HEK293 (cell line): Measurements from ENCODE around the gene SMC3.

ENCODE experiments used
- GFI1B ChIP-seq: fragments of 450-650 bp; formaldehyde crosslinking; IDR thresholded peaks from 2 replicates; pipeline ENCODE4 v1.5.1; 2016; ENCODE audit warnings: missing biosample characterization, missing genetic modification characterization
- GLIS2 ChIP-seq: fragments of 450-650 bp; formaldehyde crosslinking; IDR thresholded peaks from 2 replicates; pipeline ENCODE4 v1.5.1; 2016; ENCODE audit warnings: missing biosample characterization, missing genetic modification characterization
- MEIS1 ChIP-seq: sonication (generic); formaldehyde crosslinking; IDR thresholded peaks from 2 replicates; pipeline ENCODE4 v1.8.1; 2022; ENCODE audit warnings: missing genetic modification reagents, mild to moderate bottlenecking, borderline replicate concordance
- MYNN ChIP-seq: fragments of 450-650 bp; formaldehyde crosslinking; IDR thresholded peaks from 2 replicates; pipeline ENCODE4 v1.5.1; 2016; ENCODE audit warnings: missing biosample characterization, missing genetic modification characterization, borderline replicate concordance
- MZF1 ChIP-seq: fragments of 450-650 bp; formaldehyde crosslinking; IDR thresholded peaks from 2 replicates; pipeline ENCODE4 v1.5.1; 2017; ENCODE audit warnings: missing biosample characterization, missing genetic modification characterization, borderline replicate concordance
- SP7 ChIP-seq: fragments of 450-650 bp; formaldehyde crosslinking; IDR thresholded peaks from 2 replicates; pipeline ENCODE4 v1.5.1; 2016; ENCODE audit warnings: missing biosample characterization, missing genetic modification characterization
- TRIM28 ChIP-seq: IDR thresholded peaks from 2 replicates; pipeline ENCODE4 v1.6.1; 2011; ENCODE audit warnings: low read length, control low read depth, borderline replicate concordance
- WT1 ChIP-seq: fragments of 450-650 bp; formaldehyde crosslinking; IDR thresholded peaks from 2 replicates; pipeline ENCODE4 v1.5.1; 2016; ENCODE audit warnings: missing biosample characterization, missing genetic modification characterization
- YY1 ChIP-seq: fragments of 450-650 bp; formaldehyde crosslinking; IDR thresholded peaks from 2 replicates; pipeline ENCODE4 v1.5.1; 2018; ENCODE audit warnings: missing biosample characterization, missing genetic modification characterization
- ZBTB21 ChIP-seq: fragments of 450-650 bp; formaldehyde crosslinking; IDR thresholded peaks from 2 replicates; pipeline ENCODE4 v1.5.1; 2017; ENCODE audit warnings: missing biosample characterization, missing genetic modification characterization
- ZBTB8A ChIP-seq: fragments of 450-650 bp; formaldehyde crosslinking; IDR thresholded peaks from 2 replicates; pipeline ENCODE4 v1.5.1; 2016; ENCODE audit warnings: missing biosample characterization, missing genetic modification characterization
- ZNF132 ChIP-seq: fragments of 450-650 bp; formaldehyde crosslinking; IDR thresholded peaks from 2 replicates; pipeline ENCODE4 v1.5.1; 2017; ENCODE audit warnings: missing biosample characterization, missing genetic modification characterization, borderline replicate concordance
- ZNF133 ChIP-seq: fragments of 450-650 bp; formaldehyde crosslinking; IDR thresholded peaks from 2 replicates; pipeline ENCODE4 v1.5.1; 2016; ENCODE audit warnings: missing biosample characterization, missing genetic modification characterization
- ZNF138 ChIP-seq: fragments of 450-650 bp; formaldehyde crosslinking; IDR thresholded peaks from 2 replicates; pipeline ENCODE4 v1.5.1; 2016; ENCODE audit warnings: missing biosample characterization, missing genetic modification characterization, borderline replicate concordance
- ZNF169 ChIP-seq: fragments of 450-650 bp; formaldehyde crosslinking; IDR thresholded peaks from 2 replicates; pipeline ENCODE4 v1.5.1; 2016; ENCODE audit warnings: missing biosample characterization, missing genetic modification characterization
- ZNF214 ChIP-seq: fragments of 450-650 bp; formaldehyde crosslinking; IDR thresholded peaks from 2 replicates; pipeline ENCODE4 v1.5.1; 2017; ENCODE audit warnings: missing biosample characterization, mild to moderate bottlenecking, missing genetic modification characterization, borderline replicate concordance
- ZNF266 ChIP-seq: fragments of 450-650 bp; formaldehyde crosslinking; IDR thresholded peaks from 2 replicates; pipeline ENCODE4 v1.5.1; 2016; ENCODE audit warnings: missing biosample characterization, missing genetic modification characterization, low read depth
- ZNF311 ChIP-seq: fragments of 450-650 bp; formaldehyde crosslinking; IDR thresholded peaks from 2 replicates; pipeline ENCODE4 v1.5.1; 2017; ENCODE audit warnings: missing biosample characterization, missing genetic modification characterization, borderline replicate concordance
- ZNF341 ChIP-seq: fragments of 450-650 bp; formaldehyde crosslinking; IDR thresholded peaks from 2 replicates; pipeline ENCODE4; 2016; ENCODE audit warnings: low read depth, missing biosample characterization, missing genetic modification characterization
- ZNF354C ChIP-seq: fragments of 450-650 bp; formaldehyde crosslinking; IDR thresholded peaks from 2 replicates; pipeline ENCODE4 v1.5.1; 2016; ENCODE audit warnings: missing biosample characterization, missing genetic modification characterization, low read depth, borderline replicate concordance
- ZNF366 ChIP-seq: fragments of 450-650 bp; formaldehyde crosslinking; conservative IDR thresholded peaks from 2 replicates; pipeline ENCODE4 v1.5.1; 2016; ENCODE audit warnings: missing biosample characterization, missing genetic modification characterization
- ZNF416 ChIP-seq: fragments of 450-650 bp; formaldehyde crosslinking; IDR thresholded peaks from 2 replicates; pipeline ENCODE4 v1.5.1; 2016; ENCODE audit warnings: missing biosample characterization, missing genetic modification characterization
- ZNF449 ChIP-seq: fragments of 450-650 bp; formaldehyde crosslinking; IDR thresholded peaks from 2 replicates; pipeline ENCODE4 v1.5.1; 2017; ENCODE audit warnings: missing biosample characterization, mild to moderate bottlenecking, missing genetic modification characterization, moderate library complexity
- ZNF549 ChIP-seq: fragments of 450-650 bp; IDR thresholded peaks from 2 replicates; pipeline ENCODE4 v1.5.1; 2018; ENCODE audit warnings: missing biosample characterization, missing genetic modification characterization, mild to moderate bottlenecking, inconsistent platforms, moderate library complexity
- ZNF639 ChIP-seq: fragments of 450-650 bp; formaldehyde crosslinking; IDR thresholded peaks from 2 replicates; pipeline ENCODE4 v1.5.1; 2016; ENCODE audit warnings: missing biosample characterization, missing genetic modification characterization
- ZNF701 ChIP-seq: fragments of 450-650 bp; formaldehyde crosslinking; IDR thresholded peaks from 2 replicates; pipeline ENCODE4 v1.5.1; 2016; ENCODE audit warnings: missing biosample characterization, missing genetic modification characterization
- ZNF785 ChIP-seq: fragments of 450-650 bp; formaldehyde crosslinking; IDR thresholded peaks from 2 replicates; pipeline ENCODE4 v1.5.1; 2016; ENCODE audit warnings: missing biosample characterization, missing genetic modification characterization
- ZXDB ChIP-seq: fragments of 450-650 bp; formaldehyde crosslinking; IDR thresholded peaks from 2 replicates; pipeline ENCODE4 v1.5.1; 2016; ENCODE audit warnings: missing biosample characterization, missing genetic modification characterization
- TF ChIP-seq, protein P1 (sequence below): fragments of 450-650 bp; formaldehyde crosslinking; IDR thresholded peaks from 2 replicates; pipeline ENCODE4 v1.5.1; 2017; ENCODE audit warnings: missing biosample characterization, missing genetic modification characterization
- TF ChIP-seq, protein P2 (sequence below): fragments of 450-650 bp; formaldehyde crosslinking; IDR thresholded peaks from 2 replicates; pipeline ENCODE4 v1.5.1; 2016; ENCODE audit warnings: missing biosample characterization, missing genetic modification characterization
- TF ChIP-seq, protein P3 (sequence below): fragments of 450-650 bp; formaldehyde crosslinking; IDR thresholded peaks from 2 replicates; pipeline ENCODE4 v1.5.1; 2017; ENCODE audit warnings: missing biosample characterization, missing genetic modification characterization

The SMC3 gene

DNA sequence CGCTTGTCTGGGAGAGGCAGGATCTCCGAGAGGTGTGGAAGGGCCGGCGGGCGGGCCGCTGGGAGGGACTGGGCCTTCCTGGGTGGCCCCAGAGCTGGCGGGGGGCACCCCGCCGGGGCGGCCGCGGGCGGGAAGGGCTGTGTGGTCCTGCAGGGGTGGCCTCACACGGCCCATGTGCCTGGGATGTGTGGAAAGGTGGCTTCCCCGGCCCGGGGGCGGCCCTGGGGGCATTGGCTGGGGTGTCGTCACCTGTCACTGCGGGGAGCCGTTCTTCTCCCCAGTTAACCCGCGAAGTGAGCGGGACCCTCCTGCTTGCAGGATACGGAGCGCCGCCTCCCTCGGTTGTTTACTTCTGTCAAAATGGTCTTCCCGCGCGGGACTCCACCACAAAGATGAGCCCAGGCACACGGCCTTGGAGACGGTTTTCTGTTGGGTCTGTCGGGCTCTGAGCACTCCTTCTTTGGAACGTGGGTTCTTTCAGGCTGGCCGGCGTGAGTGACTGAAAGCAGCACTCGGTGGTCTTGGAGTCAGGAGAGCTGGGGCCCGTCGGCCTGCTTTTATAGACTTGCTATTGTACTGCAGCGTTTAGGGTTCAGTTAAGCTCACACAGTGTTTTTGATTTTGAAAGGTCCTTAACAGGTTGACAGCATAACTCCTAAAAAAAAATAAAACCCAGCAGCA, 700 bp downstream of the SMC3 start (continued):
- peak; percentile 37; the same call in 1 of the 2 replicates for TF ChIP-seq ZNF449
- TF ChIP-seq ZNF785: no peak
- no peak for TF ChIP-seq ZNF701 (tag by site-specific recombination)
- TF ChIP-seq ZNF639 (tag by site-specific recombination): no peak
- TF ChIP-seq GLIS2 (tag by site-specific recombination): peak; percentile 98
- TF ChIP-seq MYNN (tag by site-specific recombination): no peak
- TF ChIP-seq ZNF169 (tag by site-specific recombination): no peak
- TF ChIP-seq ZNF416: no peak
- TF ChIP-seq, protein P1, sequence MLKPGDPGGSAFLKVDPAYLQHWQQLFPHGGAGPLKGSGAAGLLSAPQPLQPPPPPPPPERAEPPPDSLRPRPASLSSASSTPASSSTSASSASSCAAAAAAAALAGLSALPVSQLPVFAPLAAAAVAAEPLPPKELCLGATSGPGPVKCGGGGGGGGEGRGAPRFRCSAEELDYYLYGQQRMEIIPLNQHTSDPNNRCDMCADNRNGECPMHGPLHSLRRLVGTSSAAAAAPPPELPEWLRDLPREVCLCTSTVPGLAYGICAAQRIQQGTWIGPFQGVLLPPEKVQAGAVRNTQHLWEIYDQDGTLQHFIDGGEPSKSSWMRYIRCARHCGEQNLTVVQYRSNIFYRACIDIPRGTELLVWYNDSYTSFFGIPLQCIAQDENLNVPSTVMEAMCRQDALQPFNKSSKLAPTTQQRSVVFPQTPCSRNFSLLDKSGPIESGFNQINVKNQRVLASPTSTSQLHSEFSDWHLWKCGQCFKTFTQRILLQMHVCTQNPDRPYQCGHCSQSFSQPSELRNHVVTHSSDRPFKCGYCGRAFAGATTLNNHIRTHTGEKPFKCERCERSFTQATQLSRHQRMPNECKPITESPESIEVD (tag by site-specific recombination): no peak
- no peak for TF ChIP-seq YY1
- TF ChIP-seq ZNF311 (tag by site-specific recombination): no peak
- no peak for TF ChIP-seq SP7 (tag by site-specific recombination)
- TF ChIP-seq ZNF214 (tag by site-specific recombination): no peak
- no peak for TF ChIP-seq ZNF549 (tag by site-specific recombination)
- no peak for TF ChIP-seq TRIM28
- no peak for TF ChIP-seq ZBTB21
- no peak for TF ChIP-seq ZNF133
- TF ChIP-seq, protein P2, sequence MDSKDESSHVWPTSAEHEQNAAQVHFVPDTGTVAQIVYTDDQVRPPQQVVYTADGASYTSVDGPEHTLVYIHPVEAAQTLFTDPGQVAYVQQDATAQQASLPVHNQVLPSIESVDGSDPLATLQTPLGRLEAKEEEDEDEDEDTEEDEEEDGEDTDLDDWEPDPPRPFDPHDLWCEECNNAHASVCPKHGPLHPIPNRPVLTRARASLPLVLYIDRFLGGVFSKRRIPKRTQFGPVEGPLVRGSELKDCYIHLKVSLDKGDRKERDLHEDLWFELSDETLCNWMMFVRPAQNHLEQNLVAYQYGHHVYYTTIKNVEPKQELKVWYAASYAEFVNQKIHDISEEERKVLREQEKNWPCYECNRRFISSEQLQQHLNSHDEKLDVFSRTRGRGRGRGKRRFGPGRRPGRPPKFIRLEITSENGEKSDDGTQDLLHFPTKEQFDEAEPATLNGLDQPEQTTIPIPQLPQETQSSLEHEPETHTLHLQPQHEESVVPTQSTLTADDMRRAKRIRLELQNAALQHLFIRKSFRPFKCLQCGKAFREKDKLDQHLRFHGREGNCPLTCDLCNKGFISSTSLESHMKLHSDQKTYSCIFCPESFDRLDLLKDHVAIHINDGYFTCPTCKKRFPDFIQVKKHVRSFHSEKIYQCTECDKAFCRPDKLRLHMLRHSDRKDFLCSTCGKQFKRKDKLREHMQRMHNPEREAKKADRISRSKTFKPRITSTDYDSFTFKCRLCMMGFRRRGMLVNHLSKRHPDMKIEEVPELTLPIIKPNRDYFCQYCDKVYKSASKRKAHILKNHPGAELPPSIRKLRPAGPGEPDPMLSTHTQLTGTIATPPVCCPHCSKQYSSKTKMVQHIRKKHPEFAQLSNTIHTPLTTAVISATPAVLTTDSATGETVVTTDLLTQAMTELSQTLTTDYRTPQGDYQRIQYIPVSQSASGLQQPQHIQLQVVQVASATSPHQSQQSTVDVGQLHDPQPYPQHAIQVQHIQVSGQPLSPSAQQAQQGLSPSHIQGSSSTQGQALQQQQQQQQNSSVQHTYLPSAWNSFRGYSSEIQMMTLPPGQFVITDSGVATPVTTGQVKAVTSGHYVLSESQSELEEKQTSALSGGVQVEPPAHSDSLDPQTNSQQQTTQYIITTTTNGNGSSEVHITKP (tag by site-specific recombination): no peak; the same call in 1 of the 2 replicates
- TF ChIP-seq ZNF138 (tag by site-specific recombination): no peak
- TF ChIP-seq GFI1B (tag by site-specific recombination): no peak
- peak; percentile 47; the same call in 1 of the 2 replicates for TF ChIP-seq ZNF341 (tag by site-specific recombination)
- no peak for TF ChIP-seq MZF1
- no peak for TF ChIP-seq ZNF354C
- TF ChIP-seq ZNF266 (tag by site-specific recombination): no peak
- no peak for TF ChIP-seq ZNF132 (tag by site-specific recombination)
- no peak for TF ChIP-seq WT1 (tag by site-specific recombination)
- no peak for TF ChIP-seq MEIS1
- no peak for TF ChIP-seq ZNF366
- peak; percentile 60 for TF ChIP-seq ZBTB8A (tag by site-specific recombination)
- TF ChIP-seq ZXDB (tag by site-specific recombination): no peak; the same call in 1 of the 2 replicates
- TF ChIP-seq, protein P3, sequence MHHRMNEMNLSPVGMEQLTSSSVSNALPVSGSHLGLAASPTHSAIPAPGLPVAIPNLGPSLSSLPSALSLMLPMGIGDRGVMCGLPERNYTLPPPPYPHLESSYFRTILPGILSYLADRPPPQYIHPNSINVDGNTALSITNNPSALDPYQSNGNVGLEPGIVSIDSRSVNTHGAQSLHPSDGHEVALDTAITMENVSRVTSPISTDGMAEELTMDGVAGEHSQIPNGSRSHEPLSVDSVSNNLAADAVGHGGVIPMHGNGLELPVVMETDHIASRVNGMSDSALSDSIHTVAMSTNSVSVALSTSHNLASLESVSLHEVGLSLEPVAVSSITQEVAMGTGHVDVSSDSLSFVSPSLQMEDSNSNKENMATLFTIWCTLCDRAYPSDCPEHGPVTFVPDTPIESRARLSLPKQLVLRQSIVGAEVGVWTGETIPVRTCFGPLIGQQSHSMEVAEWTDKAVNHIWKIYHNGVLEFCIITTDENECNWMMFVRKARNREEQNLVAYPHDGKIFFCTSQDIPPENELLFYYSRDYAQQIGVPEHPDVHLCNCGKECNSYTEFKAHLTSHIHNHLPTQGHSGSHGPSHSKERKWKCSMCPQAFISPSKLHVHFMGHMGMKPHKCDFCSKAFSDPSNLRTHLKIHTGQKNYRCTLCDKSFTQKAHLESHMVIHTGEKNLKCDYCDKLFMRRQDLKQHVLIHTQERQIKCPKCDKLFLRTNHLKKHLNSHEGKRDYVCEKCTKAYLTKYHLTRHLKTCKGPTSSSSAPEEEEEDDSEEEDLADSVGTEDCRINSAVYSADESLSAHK (tag by site-specific recombination): no peak
